K562 (cell line): ENCODE measurements around the gene ABCC10.

Experiments
- CTCF ChIP-seq, 3 experiments: IDR thresholded peaks in 2 of 3; conservative IDR thresholded peaks in 1 of 3; 2 replicates each; pipeline ENCODE4 v1.5.1; 2011 to 2012; ENCODE audit warnings: low read length in 3 of 3, mild to moderate bottlenecking in 3 of 3, control low read depth in 2 of 3, improper control_type of control experiment in 1 of 3, inconsistent platforms in 1 of 3, low read depth in 1 of 3, mixed read lengths in 1 of 3, moderate library complexity in 1 of 3; ENCODE audit not compliant: insufficient read depth in 2 of 3
- CXXC5 ChIP-seq: fragments of 250-450 bp; sonication (Bioruptor Pico); IDR thresholded peaks from 2 replicates; pipeline ENCODE4 v1.8.0; 2022; ENCODE audit warnings: inconsistent platforms, mild to moderate bottlenecking, moderate library complexity
- NFIC ChIP-seq: fragments of 450-650 bp; IDR thresholded peaks from 2 replicates; pipeline ENCODE4 v1.6.1; 2017; ENCODE audit warnings: mild to moderate bottlenecking, inconsistent platforms
- POLR2AphosphoS5 ChIP-seq: IDR thresholded peaks from 2 replicates; pipeline ENCODE4 v1.6.1; 2011; ENCODE audit warnings: mild to moderate bottlenecking, low read depth, low read length, moderate library complexity; ENCODE audit not compliant: control insufficient read depth, insufficient read depth
- SREBF1 ChIP-seq: fragments of 150-350 bp; IDR thresholded peaks from 2 replicates; pipeline ENCODE4 v1.6.1; 2014; ENCODE audit warnings: antibody characterized with exemption, low read depth, low read length, borderline replicate concordance
- ZNF253 ChIP-seq: fragments of 250-450 bp; sonication (Bioruptor Pico); conservative IDR thresholded peaks from 2 replicates; pipeline ENCODE4 v1.6.1; 2021; ENCODE audit warnings: mild to moderate bottlenecking

GRCh38 chr6:43475516-43475915, 48.2 kb downstream of the ABCC10 start:
- TF ChIP-seq POLR2AphosphoS5 (no peak), ZNF253 (CRISPR knock-in tag) (no peak), CTCF (IDR thresholded peaks at IDR 0.05 in 2 of 3, conservative IDR thresholded peaks at IDR 0.05 in 1 of 3; ENCODE audit: insufficient read depth in 2 of 3, low read depth in 1 of 3, low read length in 3 of 3) (no peak), CXXC5 (CRISPR knock-in tag) (no peak), NFIC (no peak), SREBF1 (no peak)
